ENCODE measurements around the gene TMEM61. TPM values are rescaled to one million over a fixed set of nuclear protein-coding genes. Genes with fewer than 3 reads are reported as not detected.

Gene TMEM61
- total RNA-seq, 1 donor from 2014 or later: 2.9 TPM

DNA sequence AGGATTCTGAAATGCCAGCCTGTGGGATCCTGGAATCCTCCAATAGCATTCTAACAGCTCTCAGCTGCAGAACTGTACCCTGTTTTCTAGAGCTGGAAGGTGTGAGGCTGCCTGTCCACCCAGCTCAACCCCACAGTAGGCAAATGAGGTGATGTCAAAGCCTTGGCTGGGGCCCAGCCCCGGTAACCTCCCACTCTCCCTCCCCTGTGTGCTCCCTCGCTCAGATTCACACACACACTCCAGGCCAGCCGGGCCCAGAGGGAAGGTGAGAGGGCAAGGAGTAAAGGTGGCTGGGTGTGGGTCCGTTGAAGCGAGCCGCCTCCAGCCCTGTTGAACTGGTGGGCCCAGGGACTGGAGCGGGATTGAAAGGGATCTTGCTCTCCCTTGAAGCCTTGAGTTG lies 18.2 kb downstream of the TMEM61 start, which contains the start of gene BSND:
TSS of gene BSND (plus strand) at position 257 of the 400 bp plus-strand sequence. CDS start 254 bp downstream, outside the sequence.
- H3K36me3 Mint-ChIP-seq: no peaks in the 10 kb centered on the region
- H3K9me3 Mint-ChIP-seq: no peaks in the 10 kb centered on the region

DNA sequence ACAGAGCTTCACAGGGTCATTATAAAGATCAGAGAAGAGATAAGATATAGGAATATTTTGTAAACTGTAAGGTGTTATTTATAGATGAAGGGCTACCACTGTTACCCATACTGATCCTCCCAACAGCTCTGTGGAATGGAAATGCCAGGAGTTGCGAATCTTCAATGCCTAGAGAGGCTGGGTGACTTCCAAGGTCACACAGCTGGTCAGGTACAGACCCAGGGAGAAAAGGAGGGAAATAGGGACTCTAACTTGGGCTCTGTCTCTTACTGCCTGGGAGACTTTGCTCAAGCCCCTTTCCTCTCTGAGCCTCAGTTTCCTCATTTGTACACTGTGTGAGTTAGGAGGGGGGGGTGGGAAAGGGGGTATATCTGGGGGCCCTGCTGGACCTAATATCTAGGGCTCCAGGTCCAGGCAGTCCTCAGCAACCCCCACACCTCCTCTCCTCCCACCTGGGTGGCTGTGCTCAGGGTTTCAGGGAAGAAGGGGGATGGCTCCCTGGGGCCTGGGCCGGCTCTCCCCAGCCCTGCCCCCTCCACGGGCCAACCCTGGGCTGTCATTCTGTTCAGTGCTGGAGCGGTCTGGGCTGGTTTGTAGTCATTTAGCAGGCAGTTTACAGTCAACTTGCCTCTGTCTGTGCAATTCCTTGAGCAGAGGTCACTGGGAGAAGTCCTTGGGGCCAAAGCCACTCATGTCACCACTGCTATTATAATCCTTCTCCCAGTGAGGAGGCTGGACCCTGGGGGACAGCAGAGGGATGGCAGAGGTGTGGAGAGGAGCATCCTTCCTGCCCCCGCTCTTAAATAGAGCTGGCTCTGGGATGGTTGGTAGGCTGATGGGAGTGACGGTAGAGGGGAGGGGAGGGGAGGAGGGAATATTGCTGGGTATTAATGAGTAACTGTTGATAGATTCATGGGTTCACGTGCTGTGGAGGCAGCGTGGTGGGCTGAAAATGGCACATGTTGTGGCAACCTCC lies 20.0 kb downstream of the TMEM61 start:
- Mint-ChIP-seq H3K27me3 (peaks cover 41% of the 10 kb centered on the region), H3K4me1 (ENCODE audit: unreplicated experiment) (peaks cover 15% of the 10 kb centered on the region), H3K9me3 (no peaks in the 10 kb centered on the region), H3K36me3 (no peaks in the 10 kb centered on the region), H3K4me3 (no peak overlapping the region), H3K27ac (no peak overlapping the region)
- no peak for TF ChIP-seq CTCF (conservative IDR thresholded peaks at IDR 0.05)
- DNase-seq (ENCODE audit: extremely low spot score, unreplicated experiment): no peak

More for the DNA sequence above, 18.2 kb downstream of the TMEM61 start, which contains the start of gene BSND:
- Mint-ChIP-seq H3K27ac (no peak within 1 kb of the TSS), H3K4me1 (ENCODE audit: unreplicated experiment) (peaks cover 28% of the 10 kb centered on the region), H3K27me3 (peaks cover 45% of the 10 kb centered on the region), H3K4me3 (no peak within 1 kb of the TSS)
- no peak for TF ChIP-seq CTCF (conservative IDR thresholded peaks at IDR 0.05)
- DNase-seq (ENCODE audit: extremely low spot score, unreplicated experiment): no peak

DNA sequence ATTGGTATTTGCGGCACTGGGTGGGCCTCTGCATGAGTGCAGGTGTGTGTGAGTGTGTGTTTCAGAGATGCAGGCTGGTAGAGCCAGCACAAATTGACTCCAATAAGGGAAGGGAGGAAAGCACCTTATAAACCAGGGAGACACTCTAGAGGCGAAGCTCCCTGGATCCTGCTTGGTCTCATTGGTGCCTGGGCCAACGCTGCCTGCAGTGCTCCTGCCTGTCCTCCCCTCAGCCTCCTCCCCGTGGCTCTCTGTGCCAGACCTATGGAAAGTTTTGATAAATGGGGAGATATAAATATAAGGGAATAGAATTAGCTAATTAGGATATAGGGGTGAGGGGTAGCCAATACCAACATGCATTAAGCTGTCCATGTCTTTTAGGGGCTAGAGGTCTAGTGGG lies 20.9 kb downstream of the TMEM61 start:
- Mint-ChIP-seq H3K9me3 (no peaks in the 10 kb centered on the region), H3K36me3 (no peaks in the 10 kb centered on the region), H3K4me3 (no peak overlapping the region), H3K27ac (no peak overlapping the region), H3K27me3 (peaks cover 32% of the 10 kb centered on the region), H3K4me1 (ENCODE audit: unreplicated experiment) (peaks cover 9% of the 10 kb centered on the region)
- DNase-seq (ENCODE audit: extremely low spot score, unreplicated experiment): no peak
- TF ChIP-seq CTCF (conservative IDR thresholded peaks at IDR 0.05): no peak

- no peak for TF ChIP-seq CTCF (conservative IDR thresholded peaks at IDR 0.05)
- H3K27me3 Mint-ChIP-seq: peaks cover 19% of the 10 kb centered on the region
- H3K4me1 Mint-ChIP-seq (ENCODE audit: unreplicated experiment): no peaks in the 10 kb centered on the region
- H3K9me3 Mint-ChIP-seq: no peaks in the 10 kb centered on the region
- no peaks in the 10 kb centered on the region for H3K36me3 Mint-ChIP-seq
- no peak for DNase-seq (ENCODE audit: extremely low spot score, unreplicated experiment)
- H3K27ac Mint-ChIP-seq: no peak overlapping the region
- H3K4me3 Mint-ChIP-seq: no peak overlapping the region
These were observed 22.3 kb downstream of the TMEM61 start for GRCh38 chr1:55002686-55003085.

GRCh38 chr1:55005351-55006140 lies 25.1 kb downstream of the TMEM61 start:
- Mint-ChIP-seq H3K36me3 (no peaks in the 10 kb centered on the region), H3K4me3 (no peak overlapping the region), H3K27me3 (peaks cover 4% of the 10 kb centered on the region), H3K27ac (no peak overlapping the region), H3K4me1 (ENCODE audit: unreplicated experiment) (no peaks in the 10 kb centered on the region), H3K9me3 (no peaks in the 10 kb centered on the region)
- no peak for TF ChIP-seq CTCF (conservative IDR thresholded peaks at IDR 0.05)
- no peak for DNase-seq (ENCODE audit: extremely low spot score, unreplicated experiment)
